Measurements from ENCODE around the gene ETV3.

The ETV3 gene

DNA sequence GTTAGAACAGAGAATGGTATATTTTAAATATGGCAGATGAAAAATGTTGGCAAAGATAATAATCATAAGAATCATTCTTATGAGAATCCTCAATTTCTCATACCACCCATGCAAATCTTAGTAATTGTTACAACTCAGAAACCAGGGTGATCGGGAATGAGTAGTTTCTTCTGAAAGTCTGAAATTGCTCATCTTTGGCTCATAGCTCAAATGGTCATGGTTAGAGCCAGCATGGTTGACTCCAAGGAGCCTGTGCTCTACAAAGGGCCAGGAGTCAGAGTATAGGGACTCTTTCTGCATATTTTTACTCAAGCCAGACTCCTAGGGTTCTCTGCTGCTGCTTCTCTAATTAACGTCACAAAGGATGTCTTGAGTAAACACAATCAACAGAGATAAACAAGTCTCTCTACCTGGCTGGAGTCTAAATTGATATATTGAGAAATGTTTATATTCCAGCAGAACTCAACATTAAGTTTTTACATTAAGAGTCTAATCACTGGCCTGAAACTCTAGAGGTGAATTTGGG, 1.9 kb upstream of the ETV3 start:
- Histone ChIP-seq H3K9ac (ENCODE audit: low read depth, low read length, poor library complexity) (no peak overlapping the region), H2BK15ac (ENCODE audit: low read length) (no peak overlapping the region), H2AFZ (ENCODE audit: low read length) (no peak overlapping the region), H3K27ac (replicated peaks; ENCODE audit: low read length) (no peak overlapping the region), H4K91ac (ENCODE audit: low read depth, low read length, poor library complexity) (no peak overlapping the region), H3K18ac (ENCODE audit: low read length) (no peak overlapping the region), H3K23ac (ENCODE audit: low read depth, low read length, poor library complexity) (no peak overlapping the region), H3K36me3 (replicated peaks in 1 of 2; ENCODE audit: control insufficient read depth in 2 of 2, insufficient read depth in 2 of 2, low read length in 2 of 2) (peaks cover 6 to 11% of the 10 kb centered on the region in 2 donors), H3K4me3 (ENCODE audit: low read length in 2 of 2) (no peak overlapping the region), H2AK5ac (ENCODE audit: low read depth, low read length) (no peak overlapping the region), H3K27me3 (ENCODE audit: control insufficient read depth in 3 of 3, insufficient read depth in 3 of 3, low read depth in 1 of 3, low read length in 3 of 3) (peaks cover 0 to 31% (median 0%) of the 10 kb centered on the region in 3 experiments), H3K9me3 (replicated peaks in 1 of 2; ENCODE audit: control insufficient read depth in 2 of 2, insufficient read depth in 1 of 2, low read depth in 1 of 2, low read length in 2 of 2) (no peaks in the 10 kb centered on the region), H4K8ac (ENCODE audit: low read depth, low read length) (no peak overlapping the region), H3K14ac (ENCODE audit: low read length) (no peak overlapping the region), H2BK12ac (ENCODE audit: low read length) (no peak overlapping the region), H3K79me1 (ENCODE audit: low read depth, low read length) (peaks cover 2% of the 10 kb centered on the region), H3K4me2 (ENCODE audit: insufficient read depth, low read length, poor library complexity, severe bottlenecking) (no peak overlapping the region), H3K4me1 (ENCODE audit: control insufficient read depth in 2 of 2, insufficient read depth in 1 of 2, low read depth in 1 of 2, low read length in 2 of 2) (peaks cover 4 to 8% of the 10 kb centered on the region in 2 donors), H3K4ac (ENCODE audit: low read length) (no peak overlapping the region), H2BK5ac (ENCODE audit: low read length) (no peak overlapping the region), H2BK120ac (ENCODE audit: low read depth, low read length) (no peak overlapping the region)
- no CpG with 5 or more reads among the region's 2 CpGs for WGBS, 2 donors (ENCODE audit: extremely low coverage in 2 of 2, insufficient read length in 2 of 2, insufficient replicate concordance in 1 of 2)
- DNase-seq (ENCODE audit: low spot score): no peak

GRCh38 chr1:157139052-157139715, 989 bp upstream of the ETV3 start:
- Histone ChIP-seq H3K4me2 (ENCODE audit: insufficient read depth, low read length, poor library complexity, severe bottlenecking) (peak overlapping the region; percentile 64), H4K91ac (ENCODE audit: low read depth, low read length, poor library complexity) (no peak overlapping the region), H3K4me3 (ENCODE audit: low read length in 2 of 2) (peak overlapping the region; percentile 83 to 92), H2BK120ac (ENCODE audit: low read depth, low read length) (no peak overlapping the region), H2AFZ (ENCODE audit: low read length) (peak overlapping the region; percentile 96), H3K27ac (replicated peaks; ENCODE audit: low read length) (peak overlapping the region; percentile 97), H3K4me1 (ENCODE audit: control insufficient read depth in 2 of 2, insufficient read depth in 1 of 2, low read depth in 1 of 2, low read length in 2 of 2) (peaks cover 4 to 8% of the 10 kb centered on the region in 2 donors), H3K23ac (ENCODE audit: low read depth, low read length, poor library complexity) (no peak overlapping the region), H4K8ac (ENCODE audit: low read depth, low read length) (no peak overlapping the region), H3K9me3 (replicated peaks in 1 of 2; ENCODE audit: control insufficient read depth in 2 of 2, insufficient read depth in 1 of 2, low read depth in 1 of 2, low read length in 2 of 2) (no peaks in the 10 kb centered on the region), H3K18ac (ENCODE audit: low read length) (peak overlapping the region; percentile 99), H3K9ac (ENCODE audit: low read depth, low read length, poor library complexity) (no peak overlapping the region), H2AK5ac (ENCODE audit: low read depth, low read length) (no peak overlapping the region), H3K79me1 (ENCODE audit: low read depth, low read length) (peaks cover 2% of the 10 kb centered on the region), H3K27me3 (ENCODE audit: control insufficient read depth in 3 of 3, insufficient read depth in 3 of 3, low read depth in 1 of 3, low read length in 3 of 3) (peaks cover 0 to 22% (median 0%) of the 10 kb centered on the region in 3 experiments), H2BK15ac (ENCODE audit: low read length) (no peak overlapping the region), H2BK12ac (ENCODE audit: low read length) (no peak overlapping the region), H3K14ac (ENCODE audit: low read length) (no peak overlapping the region), H3K36me3 (replicated peaks in 1 of 2; ENCODE audit: control insufficient read depth in 2 of 2, insufficient read depth in 2 of 2, low read length in 2 of 2) (peaks cover 15 to 20% of the 10 kb centered on the region in 2 donors), H3K4ac (ENCODE audit: low read length) (no peak overlapping the region), H2BK5ac (ENCODE audit: low read length) (no peak overlapping the region)
- 100% methylated on average over 2 of the region's 9 CpGs for WGBS, 2 donors (ENCODE audit: extremely low coverage in 2 of 2, insufficient read length in 2 of 2, insufficient replicate concordance in 1 of 2)
- no peak for DNase-seq (ENCODE audit: low spot score)

DNA sequence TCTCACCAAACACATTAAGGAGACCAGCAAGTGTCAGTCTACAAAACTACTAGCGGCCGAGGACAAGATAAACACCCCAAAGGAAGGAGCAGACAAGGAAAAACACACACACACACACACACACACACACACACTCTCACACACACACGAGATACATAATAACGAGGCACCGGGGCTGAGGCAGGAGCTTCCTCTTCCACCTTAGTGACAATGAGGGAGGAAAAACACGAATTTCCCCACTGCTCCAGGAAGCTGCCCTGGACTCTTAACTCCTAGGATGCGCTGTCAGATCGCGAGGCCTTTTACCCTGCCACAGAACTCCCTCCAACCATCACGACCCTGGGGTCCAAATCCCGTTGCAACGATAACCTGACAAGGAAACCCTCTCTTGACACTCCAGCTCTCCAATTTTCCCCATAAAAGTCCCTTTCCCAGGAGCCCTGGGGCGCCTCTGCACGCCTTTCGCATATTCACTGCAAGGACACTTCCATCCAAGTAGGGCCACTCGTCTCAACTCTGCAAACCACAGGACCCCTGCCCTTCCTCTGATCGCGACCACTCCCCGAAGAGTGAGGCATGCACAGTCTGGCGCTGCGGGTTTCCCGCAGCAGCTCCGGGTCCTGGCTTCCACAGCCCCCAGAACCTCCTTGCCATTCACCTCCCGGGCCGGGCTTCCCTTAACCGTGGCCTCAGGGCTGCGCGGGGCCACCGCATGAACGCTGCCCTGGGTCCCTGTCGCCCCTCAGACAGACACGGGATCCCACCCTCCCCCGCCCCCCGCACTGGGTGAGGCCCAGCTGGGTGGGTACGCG, 581 bp downstream of the ETV3 start:
- Histone ChIP-seq H3K79me1 (ENCODE audit: low read depth, low read length) (peaks cover 2% of the 10 kb centered on the region), H3K36me3 (replicated peaks in 1 of 2; ENCODE audit: control insufficient read depth in 2 of 2, insufficient read depth in 2 of 2, low read length in 2 of 2) (peaks cover 22 to 36% of the 10 kb centered on the region in 2 donors), H2BK120ac (ENCODE audit: low read depth, low read length) (no peak overlapping the region), H2AFZ (ENCODE audit: low read length) (peak overlapping the region; percentile 96), H2AK5ac (ENCODE audit: low read depth, low read length) (peak overlapping the region; percentile 81), H3K4ac (ENCODE audit: low read length) (no peak overlapping the region), H3K23ac (ENCODE audit: low read depth, low read length, poor library complexity) (peak overlapping the region; percentile 93), H3K4me2 (ENCODE audit: insufficient read depth, low read length, poor library complexity, severe bottlenecking) (peak overlapping the region; percentile 87), H2BK5ac (ENCODE audit: low read length) (no peak overlapping the region), H2BK15ac (ENCODE audit: low read length) (peak overlapping the region; percentile 43), H3K4me1 (ENCODE audit: control insufficient read depth in 2 of 2, insufficient read depth in 1 of 2, low read depth in 1 of 2, low read length in 2 of 2) (peaks cover 4 to 8% of the 10 kb centered on the region in 2 donors), H3K4me3 (ENCODE audit: low read length in 2 of 2) (peak overlapping the region; percentile 83 to 92), H3K9ac (ENCODE audit: low read depth, low read length, poor library complexity) (peak overlapping the region; percentile 93), H3K27me3 (ENCODE audit: control insufficient read depth in 3 of 3, insufficient read depth in 3 of 3, low read depth in 1 of 3, low read length in 3 of 3) (peaks cover 0 to 18% (median 0%) of the 10 kb centered on the region in 3 experiments), H3K14ac (ENCODE audit: low read length) (peak overlapping the region; percentile 73), H4K8ac (ENCODE audit: low read depth, low read length) (no peak overlapping the region), H3K18ac (ENCODE audit: low read length) (peak overlapping the region; percentile 99), H2BK12ac (ENCODE audit: low read length) (no peak overlapping the region), H3K9me3 (replicated peaks in 1 of 2; ENCODE audit: control insufficient read depth in 2 of 2, insufficient read depth in 1 of 2, low read depth in 1 of 2, low read length in 2 of 2) (no peaks in the 10 kb centered on the region), H4K91ac (ENCODE audit: low read depth, low read length, poor library complexity) (no peak overlapping the region), H3K27ac (replicated peaks; ENCODE audit: low read length) (peak overlapping the region; percentile 97)
- WGBS, 2 donors (ENCODE audit: extremely low coverage in 2 of 2, insufficient read length in 2 of 2, insufficient replicate concordance in 1 of 2): no CpG with 5 or more reads among the region's 36 CpGs
- no peak for DNase-seq (ENCODE audit: low spot score)

GRCh38 chr1:157137046-157137407, 1.2 kb downstream of the ETV3 start:
- no peak overlapping the region for H3K27ac ChIP-seq (replicated peaks; ENCODE audit: low read length)
- peak overlapping the region; percentile 24 for H3K4me2 ChIP-seq (ENCODE audit: insufficient read depth, low read length, poor library complexity, severe bottlenecking)
- H3K18ac ChIP-seq (ENCODE audit: low read length): no peak overlapping the region
- H3K27me3 ChIP-seq (ENCODE audit: control insufficient read depth in 3 of 3, insufficient read depth in 3 of 3, low read depth in 1 of 3, low read length in 3 of 3): peaks cover 0 to 14% (median 0%) of the 10 kb centered on the region in 3 experiments
- H3K4me3 ChIP-seq (ENCODE audit: low read length in 2 of 2): peak overlapping the region in 1 of 2 donors; percentile 83
- H4K91ac ChIP-seq (ENCODE audit: low read depth, low read length, poor library complexity): no peak overlapping the region
- H3K36me3 ChIP-seq (replicated peaks in 1 of 2; ENCODE audit: control insufficient read depth in 2 of 2, insufficient read depth in 2 of 2, low read length in 2 of 2): peaks cover 24 to 42% of the 10 kb centered on the region in 2 donors
- no peak overlapping the region for H3K23ac ChIP-seq (ENCODE audit: low read depth, low read length, poor library complexity)
- no peak overlapping the region for H4K8ac ChIP-seq (ENCODE audit: low read depth, low read length)
- H2BK15ac ChIP-seq (ENCODE audit: low read length): no peak overlapping the region
- no peak overlapping the region for H2BK120ac ChIP-seq (ENCODE audit: low read depth, low read length)
- no peaks in the 10 kb centered on the region for H3K9me3 ChIP-seq (replicated peaks in 1 of 2; ENCODE audit: control insufficient read depth in 2 of 2, insufficient read depth in 1 of 2, low read depth in 1 of 2, low read length in 2 of 2)
- H3K4me1 ChIP-seq (ENCODE audit: control insufficient read depth in 2 of 2, insufficient read depth in 1 of 2, low read depth in 1 of 2, low read length in 2 of 2): peaks cover 4 to 8% of the 10 kb centered on the region in 2 donors
- WGBS, 2 donors (ENCODE audit: extremely low coverage in 2 of 2, insufficient read length in 2 of 2, insufficient replicate concordance in 1 of 2): no CpG with 5 or more reads among the region's 4 CpGs
- DNase-seq (ENCODE audit: low spot score): no peak
- H3K4ac ChIP-seq (ENCODE audit: low read length): no peak overlapping the region
- H2BK5ac ChIP-seq (ENCODE audit: low read length): no peak overlapping the region
- H2BK12ac ChIP-seq (ENCODE audit: low read length): no peak overlapping the region
- H3K79me1 ChIP-seq (ENCODE audit: low read depth, low read length): peaks cover 2% of the 10 kb centered on the region
- no peak overlapping the region for H2AFZ ChIP-seq (ENCODE audit: low read length)
- no peak overlapping the region for H3K9ac ChIP-seq (ENCODE audit: low read depth, low read length, poor library complexity)
- no peak overlapping the region for H3K14ac ChIP-seq (ENCODE audit: low read length)
- no peak overlapping the region for H2AK5ac ChIP-seq (ENCODE audit: low read depth, low read length)
